IMR-90 (cell line): ENCODE results near the gene DLAT. TPM values are rescaled to one million over a fixed set of nuclear protein-coding genes. Genes with fewer than 3 reads are reported as not detected.
"Not testable (repeated sequence)": the region's sequence is repeated elsewhere in the genome, so short reads cannot be mapped to it uniquely, and the experiment has no call there.

Experiments
- ATAC-seq: fragments of 200-7000 bp; cut with Tn5 transposase; 2 replicates; pipeline ENCODE4 v1.9.1; 2020; ENCODE audit warnings: low read depth, mild to moderate bottlenecking, moderate library complexity
- BruUV-seq: library from RNA; stranded (reverse); fragments of 400-500 nt; replicated peaks from 2 replicates; lab custom pipeline; 2021; lab: Mats Ljungman, UMichigan
- CTCF ChIA-PET: fragments of 300-600 bp; formaldehyde crosslinking; extraction: SDS; loops from one replicate; lab custom pipeline; 2021; ENCODE audit warnings: antibody characterized with exemption; lab: Yijun Ruan, JAX
- POLR2A ChIA-PET: fragments of 300-600 bp; sonication (Branson Sonifier 250); formaldehyde crosslinking; loops from one replicate; lab custom pipeline; 2022; ENCODE audit warnings: antibody characterized with exemption; ENCODE audit not compliant: unreplicated experiment; lab: Charles Lee
- DNase-seq: peaks from one replicate; pipeline ENCODE4 v3.0.0; 2013
- H2AFZ ChIP-seq: replicated peaks from 2 replicates; pipeline ENCODE3; 2013; ENCODE audit warnings: low read length, mild to moderate bottlenecking; ENCODE audit not compliant: poor library complexity
- H2AK5ac ChIP-seq: 2 replicates; pipeline ENCODE4 v1.6.1; 2013; ENCODE audit warnings: low read depth, low read length, inconsistent platforms
- H2AK9ac ChIP-seq: replicated peaks from 2 replicates; pipeline ENCODE3; 2013; ENCODE audit warnings: mild to moderate bottlenecking, low read depth, low read length, moderate library complexity; ENCODE audit not compliant: poor library complexity
- H2BK120ac ChIP-seq: 2 replicates; pipeline ENCODE4 v1.6.1; 2013; ENCODE audit warnings: low read depth, low read length, inconsistent platforms
- H2BK15ac ChIP-seq: 3 replicates; pipeline ENCODE4 v1.6.1; 2013; ENCODE audit warnings: low read depth, low read length, inconsistent platforms
- H2BK20ac ChIP-seq: 2 replicates; pipeline ENCODE4 v1.6.1; 2013; ENCODE audit warnings: low read depth, mild to moderate bottlenecking, inconsistent platforms, low read length, moderate library complexity
- H2BK5ac ChIP-seq: 2 replicates; pipeline ENCODE4 v1.6.1; 2013; ENCODE audit warnings: mild to moderate bottlenecking, low read depth, low read length, inconsistent platforms; ENCODE audit not compliant: poor library complexity, severe bottlenecking
- H3K14ac ChIP-seq: replicated peaks from 2 replicates; pipeline ENCODE4 v1.6.1; 2013; ENCODE audit warnings: low read depth, low read length, inconsistent platforms
- H3K18ac ChIP-seq: 2 replicates; pipeline ENCODE4 v1.6.1; 2013; ENCODE audit warnings: low read depth, low read length, control low read depth
- H3K23ac ChIP-seq: 2 replicates; pipeline ENCODE4 v1.6.1; 2013; ENCODE audit warnings: low read depth, low read length, inconsistent platforms
- H3K27ac ChIP-seq: 2 replicates; pipeline ENCODE4 v1.5.1; 2013; ENCODE audit warnings: mild to moderate bottlenecking, control low read depth, low read length; ENCODE audit not compliant: insufficient read depth
- H3K27me3 ChIP-seq: 2 replicates; pipeline ENCODE4 v1.6.1; 2013; ENCODE audit warnings: low read length; ENCODE audit not compliant: control insufficient read depth, insufficient read depth
- H3K36me3 ChIP-seq: 2 replicates; pipeline ENCODE4 v1.6.1; 2013; ENCODE audit warnings: low read length, mixed read lengths; ENCODE audit not compliant: control insufficient read depth, insufficient read depth
- H3K4ac ChIP-seq: 2 replicates; pipeline ENCODE4 v1.6.1; 2013; ENCODE audit warnings: low read depth, low read length, inconsistent platforms
- H3K4me1 ChIP-seq: 2 replicates; pipeline ENCODE4 v1.6.1; 2013; ENCODE audit warnings: low read length, mixed read lengths; ENCODE audit not compliant: control insufficient read depth, insufficient read depth
- H3K4me2 ChIP-seq: 2 replicates; pipeline ENCODE4 v1.6.1; 2013; ENCODE audit warnings: low read depth, mild to moderate bottlenecking, control low read depth, low read length, moderate library complexity
- H3K4me3 ChIP-seq: 2 replicates; pipeline ENCODE4 v1.5.1; 2013; ENCODE audit warnings: low read depth, mild to moderate bottlenecking, control low read depth, low read length, moderate library complexity; ENCODE audit not compliant: insufficient read depth
- H3K56ac ChIP-seq: 2 replicates; pipeline ENCODE4 v1.6.1; 2013; ENCODE audit warnings: low read length, inconsistent platforms; ENCODE audit not compliant: insufficient read depth; ENCODE audit errors: extremely low read depth
- H3K79me1 ChIP-seq, 2 experiments: 2 replicates each; pipeline ENCODE4 v1.6.1; 2013; ENCODE audit warnings: low read length in 2 of 2, inconsistent platforms in 1 of 2, low read depth in 1 of 2
- H3K9ac ChIP-seq: 2 replicates; pipeline ENCODE4 v1.6.1; 2013; ENCODE audit warnings: low read depth, low read length, control low read depth
- H3K9me1 ChIP-seq: 2 replicates; pipeline ENCODE4 v1.6.1; 2013; ENCODE audit warnings: low read length, inconsistent platforms; ENCODE audit not compliant: insufficient read depth
- H3K9me3 ChIP-seq: 2 replicates; pipeline ENCODE4 v1.6.1; 2013; ENCODE audit warnings: low read length; ENCODE audit not compliant: control insufficient read depth, insufficient read depth
- H4K20me1 ChIP-seq: 2 replicates; pipeline ENCODE4 v1.6.1; 2013; ENCODE audit warnings: low read length, inconsistent platforms; ENCODE audit not compliant: insufficient read depth
- H4K5ac ChIP-seq: 2 replicates; pipeline ENCODE4 v1.6.1; 2013; ENCODE audit warnings: mild to moderate bottlenecking, low read depth, low read length, control low read depth
- H4K8ac ChIP-seq, 2 experiments: 2 replicates each; pipeline ENCODE4 v1.6.1; 2013; ENCODE audit warnings: low read depth in 2 of 2, low read length in 2 of 2, control low read depth in 1 of 2, inconsistent platforms in 1 of 2
- H4K91ac ChIP-seq: 2 replicates; pipeline ENCODE4 v1.6.1; 2013; ENCODE audit warnings: low read depth, low read length, inconsistent platforms; ENCODE audit not compliant: insufficient read depth
- WGBS, 2 experiments: methylation state at CpG; one replicate each; pipeline versions ENCODE4 v1.1.5 to v1.1.7; 2013; ENCODE audit warnings: missing lambda C conversion rate in 2 of 2; ENCODE audit not compliant: insufficient read length in 1 of 2; ENCODE audit errors: extremely low coverage in 2 of 2; 5-methylcytosine and 5-hydroxymethylcytosine counted together
- dilution Hi-C: fragments of 300-500 bp; cut with HindIII; formaldehyde crosslinking; loops from one replicate; pipeline ENCODE4 v1.14.3; 2018; ENCODE audit warnings: low sequenced_read_pairs; ENCODE audit not compliant: unreplicated experiment
- in situ Hi-C: fragments of 300-500 bp; cut with MboI; formaldehyde crosslinking; loops from 3 replicates; pipeline ENCODE4 v1.14.3; 2019; ENCODE audit warnings: low sequenced_read_pairs, inconsistent platforms, mixed read lengths
- intact Hi-C: fragments of 100-400 bp; cut with micrococcal nuclease; formaldehyde crosslinking; loops from 2 replicates; pipeline ENCODE4 v1.10.0; 2022
- polyA plus RNA-seq, 3 experiments: library from polyadenylated mRNA; depleted of rRNA; stranded (reverse); fragments of >200 nt; gene quantifications; 2 replicates each; pipeline ENCODE4 v1.2.3, GENCODE V29; 2012; ENCODE audit warnings: low replicate concordance in 1 of 3
- total RNA-seq: library from RNA; depleted of rRNA; stranded (reverse); fragments of >200 nt; gene quantifications from 2 replicates; pipeline ENCODE4 v1.2.3, GENCODE V29; 2012

Gene DLAT
- total and polyA plus RNA-seq, 2 of the 4 experiments (the other 2 are of a cell fraction), result 15.5 to 27.2 TPM

GRCh38 chr11:112046647-112047046, 21.4 kb downstream of the DLAT start:
- H2BK15ac ChIP-seq, H3K4me2 ChIP-seq, H2AK9ac ChIP-seq, H4K8ac ChIP-seq, H3K9me1 ChIP-seq, H3K27ac ChIP-seq, BruUV-seq, dilution Hi-C loops, H3K56ac ChIP-seq, CTCF ChIA-PET, H4K5ac ChIP-seq, H2BK120ac ChIP-seq, ATAC-seq, DNase-seq, H2BK20ac ChIP-seq, H3K4me3 ChIP-seq, H2BK5ac ChIP-seq, H3K14ac ChIP-seq, H4K20me1 ChIP-seq, H3K9ac ChIP-seq, H3K18ac ChIP-seq, H3K9me3 ChIP-seq, H4K91ac ChIP-seq, H3K23ac ChIP-seq, in situ Hi-C loops, H2AK5ac ChIP-seq, H3K27me3 ChIP-seq, H3K4me1 ChIP-seq, POLR2A ChIA-PET, H2AFZ ChIP-seq, intact Hi-C loops, H3K4ac ChIP-seq: not testable (repeated sequence)
- Histone ChIP-seq H3K36me3 (peaks cover 13% of the 10 kb centered on the region), H3K79me1 (peaks cover 4 to 10% of the 10 kb centered on the region in 2 experiments; a peak in 1 of 4 replicates)
- no CpG with 5 or more reads among the region's 2 CpGs for WGBS, 2 experiments

DNA sequence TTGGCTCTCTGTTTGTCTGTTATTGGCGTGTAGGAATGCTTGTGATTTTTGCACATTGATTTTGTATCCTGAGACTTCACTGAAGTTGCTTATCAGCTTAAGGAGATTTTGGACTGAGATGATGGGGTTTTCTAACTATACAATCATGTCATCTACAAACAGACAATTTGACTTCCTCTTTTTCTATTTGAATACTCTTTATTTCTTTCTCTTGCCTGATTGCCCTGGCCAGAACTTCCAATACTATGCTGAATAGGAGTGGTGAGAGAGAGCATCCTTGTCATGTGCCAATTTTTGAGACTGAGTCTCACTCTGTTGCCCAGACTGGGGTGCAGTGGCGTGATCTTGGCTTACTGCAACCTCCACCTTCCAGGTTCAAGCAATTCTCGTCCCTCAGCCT, 23.0 kb downstream of the DLAT start:
- dilution Hi-C loops, DNase-seq, H3K4ac ChIP-seq, H3K23ac ChIP-seq, ATAC-seq, H4K20me1 ChIP-seq, H3K4me1 ChIP-seq, H3K27ac ChIP-seq, H3K9me1 ChIP-seq, H3K14ac ChIP-seq, intact Hi-C loops, H4K91ac ChIP-seq, H4K5ac ChIP-seq, H3K9ac ChIP-seq, H2BK120ac ChIP-seq, H3K9me3 ChIP-seq, H3K27me3 ChIP-seq, H2AK9ac ChIP-seq, H2BK15ac ChIP-seq, H3K4me2 ChIP-seq, H2BK5ac ChIP-seq, H2AFZ ChIP-seq, POLR2A ChIA-PET, H3K56ac ChIP-seq, BruUV-seq, H4K8ac ChIP-seq, in situ Hi-C loops, H3K18ac ChIP-seq, H2BK20ac ChIP-seq, H3K4me3 ChIP-seq: not testable (repeated sequence)
- H3K79me1 ChIP-seq, result peaks cover 0 to 10% of the 10 kb centered on the region in 2 experiments; a peak in 2 of 4 replicates
- 0 out of 2 replicates have a peak overlapping the region, but pooled peaks have one; percentile 59 for H2AK5ac ChIP-seq
- peaks cover 22% of the 10 kb centered on the region for H3K36me3 ChIP-seq
- 100% methylated on average over 1 of the region's 3 CpGs; no CpG with 5 or more reads in 1 of the 2 experiments for WGBS, 2 experiments
- CTCF ChIA-PET, result interaction anchor here (0.7 kb wide), 1 partner anchor 653 kb away, joined by 7 read pairs; no protein-coding TSS in a partner anchor
